ENCODE results near the gene SYNDIG1. TPM values are rescaled to one million over a fixed set of nuclear protein-coding genes. Genes with fewer than 3 reads are reported as not detected.

SYNDIG1 gene
- total RNA-seq, 1 donor from 2014 or later = 0.19 TPM

DNA sequence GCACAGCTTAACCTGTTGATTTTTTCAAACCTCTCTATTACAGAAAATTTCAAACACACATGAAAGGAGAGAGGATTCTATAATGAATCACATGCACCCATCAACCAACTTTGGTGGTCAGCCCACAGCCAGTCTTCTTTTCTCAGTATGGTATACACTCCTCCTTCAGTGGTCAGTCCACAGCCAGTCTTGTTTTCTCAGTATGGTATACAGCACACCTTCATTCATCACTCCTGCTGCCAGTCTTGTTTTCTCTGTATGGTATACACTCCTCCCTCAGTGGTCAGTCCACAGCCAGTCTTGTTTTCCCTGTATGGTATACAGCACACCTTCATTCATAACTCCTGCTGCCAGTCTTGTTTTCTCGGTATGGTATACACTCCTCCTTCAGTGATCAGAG, 67.8 kb downstream of the SYNDIG1 start:
- Mint-ChIP-seq H3K4me1 (ENCODE audit: low read depth) (no peaks in the 10 kb centered on the region), H3K4me3 (ENCODE audit: low read depth) (no peak overlapping the region), H3K27me3 (no peaks in the 10 kb centered on the region), H3K27ac (no peak overlapping the region), H3K36me3 (ENCODE audit: insufficient read depth) (no peaks in the 10 kb centered on the region), H3K9me3 (ENCODE audit: low read depth) (peaks cover 2% of the 10 kb centered on the region)
- no peak for DNase-seq (ENCODE audit: low spot score, unreplicated experiment)
- TF ChIP-seq, protein P1, sequence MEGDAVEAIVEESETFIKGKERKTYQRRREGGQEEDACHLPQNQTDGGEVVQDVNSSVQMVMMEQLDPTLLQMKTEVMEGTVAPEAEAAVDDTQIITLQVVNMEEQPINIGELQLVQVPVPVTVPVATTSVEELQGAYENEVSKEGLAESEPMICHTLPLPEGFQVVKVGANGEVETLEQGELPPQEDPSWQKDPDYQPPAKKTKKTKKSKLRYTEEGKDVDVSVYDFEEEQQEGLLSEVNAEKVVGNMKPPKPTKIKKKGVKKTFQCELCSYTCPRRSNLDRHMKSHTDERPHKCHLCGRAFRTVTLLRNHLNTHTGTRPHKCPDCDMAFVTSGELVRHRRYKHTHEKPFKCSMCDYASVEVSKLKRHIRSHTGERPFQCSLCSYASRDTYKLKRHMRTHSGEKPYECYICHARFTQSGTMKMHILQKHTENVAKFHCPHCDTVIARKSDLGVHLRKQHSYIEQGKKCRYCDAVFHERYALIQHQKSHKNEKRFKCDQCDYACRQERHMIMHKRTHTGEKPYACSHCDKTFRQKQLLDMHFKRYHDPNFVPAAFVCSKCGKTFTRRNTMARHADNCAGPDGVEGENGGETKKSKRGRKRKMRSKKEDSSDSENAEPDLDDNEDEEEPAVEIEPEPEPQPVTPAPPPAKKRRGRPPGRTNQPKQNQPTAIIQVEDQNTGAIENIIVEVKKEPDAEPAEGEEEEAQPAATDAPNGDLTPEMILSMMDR (IDR thresholded peaks at IDR 0.05; ENCODE audit: unreplicated experiment) = no peak

GRCh38 chr20:24542721-24543120, 73.3 kb downstream of the SYNDIG1 start:
- TF ChIP-seq, protein P1 (IDR thresholded peaks at IDR 0.05; ENCODE audit: unreplicated experiment) = no peak
- Mint-ChIP-seq H3K27me3 (no peaks in the 10 kb centered on the region), H3K27ac (no peak overlapping the region), H3K4me1 (ENCODE audit: low read depth) (no peaks in the 10 kb centered on the region), H3K9me3 (ENCODE audit: low read depth) (peaks cover 2% of the 10 kb centered on the region), H3K4me3 (ENCODE audit: low read depth) (no peak overlapping the region), H3K36me3 (ENCODE audit: insufficient read depth) (no peaks in the 10 kb centered on the region)
- DNase-seq (ENCODE audit: low spot score, unreplicated experiment) = no peak

GRCh38 chr20:24543168-24543567, 73.7 kb downstream of the SYNDIG1 start:
- Mint-ChIP-seq H3K36me3 (ENCODE audit: insufficient read depth) (no peaks in the 10 kb centered on the region), H3K4me3 (ENCODE audit: low read depth) (no peak overlapping the region), H3K27ac (no peak overlapping the region), H3K9me3 (ENCODE audit: low read depth) (peaks cover 2% of the 10 kb centered on the region), H3K4me1 (ENCODE audit: low read depth) (no peaks in the 10 kb centered on the region), H3K27me3 (no peaks in the 10 kb centered on the region)
- no peak for DNase-seq (ENCODE audit: low spot score, unreplicated experiment)
- TF ChIP-seq, protein P1 (IDR thresholded peaks at IDR 0.05; ENCODE audit: unreplicated experiment) = no peak

GRCh38 chr20:24543741-24544140, 74.3 kb downstream of the SYNDIG1 start:
- no peak for DNase-seq (ENCODE audit: low spot score, unreplicated experiment)
- Mint-ChIP-seq H3K9me3 (ENCODE audit: low read depth) (peaks cover 2% of the 10 kb centered on the region), H3K4me3 (ENCODE audit: low read depth) (no peak overlapping the region), H3K36me3 (ENCODE audit: insufficient read depth) (no peaks in the 10 kb centered on the region), H3K27ac (no peak overlapping the region), H3K27me3 (no peaks in the 10 kb centered on the region), H3K4me1 (ENCODE audit: low read depth) (no peaks in the 10 kb centered on the region)
- TF ChIP-seq, protein P1 (IDR thresholded peaks at IDR 0.05; ENCODE audit: unreplicated experiment) = no peak

DNA sequence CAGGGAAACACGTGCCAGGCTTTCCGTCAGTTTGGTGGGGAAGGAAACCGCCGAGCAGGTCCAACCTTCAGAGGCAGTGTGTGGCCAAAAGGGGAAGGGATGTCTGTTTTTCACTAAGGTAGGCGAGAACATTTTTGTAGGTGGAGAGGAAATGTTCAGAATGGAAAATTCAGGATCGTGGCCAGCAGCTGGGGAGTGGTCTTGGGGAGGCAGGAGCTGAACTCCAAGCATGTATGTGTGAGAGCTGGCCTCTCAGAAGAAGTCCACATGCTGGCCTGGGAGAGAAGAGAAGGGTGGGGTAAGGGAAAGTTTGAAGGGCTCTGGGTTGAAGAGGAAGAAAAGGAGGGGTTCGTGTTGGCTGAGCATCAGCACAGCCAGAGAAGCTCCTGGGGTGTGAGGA, 74.9 kb downstream of the SYNDIG1 start:
- no peaks in the 10 kb centered on the region for H3K4me1 Mint-ChIP-seq (ENCODE audit: low read depth)
- no peaks in the 10 kb centered on the region for H3K27me3 Mint-ChIP-seq
- H3K9me3 Mint-ChIP-seq (ENCODE audit: low read depth) = peaks cover 2% of the 10 kb centered on the region
- no peaks in the 10 kb centered on the region for H3K36me3 Mint-ChIP-seq (ENCODE audit: insufficient read depth)
- TF ChIP-seq, protein P1 (IDR thresholded peaks at IDR 0.05; ENCODE audit: unreplicated experiment) = no peak
- no peak overlapping the region for H3K27ac Mint-ChIP-seq
- no peak overlapping the region for H3K4me3 Mint-ChIP-seq (ENCODE audit: low read depth)
- no peak for DNase-seq (ENCODE audit: low spot score, unreplicated experiment)

Measured in progenitor cell of endocrine pancreas (in vitro differentiated cells).